ENCODE results near the gene ZNF710.
"Not testable (repeated sequence)": the region's sequence is repeated elsewhere in the genome, so short reads cannot be mapped to it uniquely, and the experiment has no call there.

The ZNF710 gene

DNA sequence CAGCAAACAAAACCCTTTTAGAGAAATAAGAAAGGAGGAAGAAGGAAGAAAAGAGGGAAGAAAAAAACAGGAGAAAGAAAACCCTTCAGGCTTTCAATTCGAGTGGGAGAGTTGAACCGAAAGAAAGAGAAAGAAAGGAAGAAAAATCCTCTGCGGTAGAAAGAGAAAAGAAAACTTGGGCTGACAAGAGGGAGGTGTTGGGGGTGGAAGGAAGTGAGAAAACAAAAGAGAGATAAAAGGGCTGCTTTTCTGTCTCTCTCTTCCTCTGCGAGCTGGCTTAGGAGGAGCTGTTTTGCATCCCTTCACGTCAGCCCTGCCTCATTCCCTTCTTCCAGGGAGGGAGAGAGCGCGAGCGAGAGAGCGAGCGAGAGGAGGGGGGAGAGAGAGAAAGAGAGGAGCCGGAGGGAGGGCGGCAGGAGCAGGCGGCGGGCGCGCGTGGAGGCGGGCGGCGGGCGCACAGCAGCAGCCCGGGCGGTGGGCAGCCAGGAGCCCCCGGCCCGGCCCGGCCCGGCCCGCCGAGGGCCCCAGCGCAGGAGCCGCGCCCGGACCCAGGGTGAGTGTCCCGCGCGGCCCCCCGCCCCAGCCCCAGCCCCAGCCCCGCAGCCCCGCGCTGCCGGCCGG is at the start of gene ZNF710:
Gene ZNF710 (plus strand): TSS at position 263 of the 621 bp plus-strand sequence. CDS start 65,814 bp downstream, outside the sequence.
- DNase-seq: peak; percentile 10 to 12

- no peak for DNase-seq
Measured at GRCh38 chr15:89954541-89954940, 46.6 kb upstream of the ZNF710 start.

DNA sequence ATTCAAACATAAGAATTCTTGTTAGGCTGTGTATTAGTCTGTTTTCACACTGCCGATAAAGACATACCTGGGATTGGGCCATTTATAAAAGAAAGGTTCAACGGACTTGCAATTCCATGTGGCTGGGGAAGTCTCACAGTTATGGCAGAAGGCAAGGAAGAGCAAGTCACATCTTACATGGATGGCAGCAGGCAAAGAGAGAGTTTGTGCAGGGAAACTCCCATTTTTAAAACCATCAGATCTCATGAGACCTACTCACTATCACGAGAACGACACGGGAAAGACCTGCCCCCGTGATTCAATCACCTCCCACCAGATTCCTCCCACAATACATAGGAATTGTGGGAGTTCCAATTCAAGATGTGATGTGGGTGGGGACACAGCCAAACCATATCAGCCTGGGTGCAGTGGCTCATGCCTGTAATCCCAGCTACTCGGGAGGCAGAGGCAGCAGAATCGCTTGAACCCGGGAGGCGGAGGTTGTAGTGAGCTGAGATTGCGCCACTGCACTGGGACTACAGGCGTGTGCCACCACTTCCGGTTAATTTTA is 45.6 kb upstream of the ZNF710 start:
- not testable (repeated sequence) for DNase-seq

DNA sequence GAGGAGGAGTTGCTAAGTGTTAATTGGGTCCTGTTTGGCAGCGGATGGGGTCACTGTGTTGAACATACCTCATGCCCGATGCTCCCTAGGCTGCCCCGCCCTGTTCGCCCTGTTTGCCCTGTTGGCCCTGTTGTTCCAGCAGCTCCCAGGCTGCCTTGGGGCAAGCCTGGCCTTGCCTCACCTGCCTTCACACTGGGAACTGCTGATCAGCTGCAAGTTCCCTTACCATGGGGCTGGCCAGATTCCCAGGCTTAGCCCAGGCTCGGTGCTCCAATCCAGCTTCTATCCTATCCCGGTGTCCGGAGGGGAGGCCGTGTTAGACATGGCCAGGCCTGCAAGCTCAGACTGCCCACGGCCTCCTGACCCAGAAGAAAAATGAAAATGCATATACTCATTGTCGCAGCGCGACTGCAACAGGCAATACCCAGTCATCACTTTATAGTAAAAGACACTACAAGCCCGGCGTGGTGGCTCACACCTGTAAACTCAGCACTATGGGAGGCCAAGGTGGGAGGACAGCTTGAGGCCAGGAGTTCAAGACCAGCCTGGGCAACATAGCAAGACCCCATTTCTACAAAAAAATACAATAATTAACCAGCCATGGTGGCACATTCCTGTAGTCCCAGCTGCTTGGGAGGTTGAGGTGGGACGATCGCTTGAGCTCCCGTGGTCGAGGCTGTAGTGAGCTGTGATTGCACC is 42.9 kb upstream of the ZNF710 start:
- no peak for DNase-seq

DNA sequence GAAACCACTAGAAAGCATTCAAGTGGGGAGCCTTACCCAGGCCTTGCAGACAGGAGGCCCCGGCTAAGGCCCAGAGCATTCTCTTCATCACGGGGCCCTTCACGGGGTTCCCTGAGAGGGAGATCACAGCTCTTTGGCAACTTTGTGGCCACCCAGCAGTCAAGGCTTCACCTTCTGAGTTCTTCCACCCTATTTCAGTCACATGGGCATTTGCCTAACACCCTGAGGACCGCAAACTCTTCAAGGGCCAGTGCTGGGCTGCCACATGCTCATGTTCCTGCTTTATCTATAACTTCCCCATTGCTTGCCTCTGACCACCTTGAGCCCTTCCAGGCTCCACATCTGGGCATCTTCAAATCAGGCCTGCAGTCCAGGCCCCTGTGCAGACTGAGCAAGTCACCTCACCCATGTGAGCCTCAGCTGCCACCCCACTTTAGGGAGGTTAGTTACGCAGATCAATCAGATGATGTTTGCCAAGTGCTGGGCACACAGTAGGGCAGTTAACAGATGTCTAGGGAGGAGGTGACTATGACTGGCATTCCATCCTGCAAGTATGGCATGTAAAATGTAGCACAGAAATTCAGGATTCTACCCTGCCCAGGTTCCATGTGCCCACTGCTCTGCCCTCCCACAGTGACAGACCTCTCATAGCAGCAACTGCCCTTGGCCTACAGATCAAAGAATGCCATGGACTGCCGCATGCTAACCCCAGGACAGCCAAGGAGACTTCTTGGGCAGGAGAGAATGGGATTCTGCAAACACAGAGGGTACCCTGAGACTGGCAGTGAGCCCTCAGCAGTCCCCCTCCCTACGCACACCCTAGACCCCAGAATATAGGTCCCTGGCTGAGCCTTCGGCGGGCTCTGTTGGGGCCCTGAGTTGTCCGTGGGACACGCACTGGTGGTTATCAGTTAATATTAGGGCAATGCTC is 37.6 kb upstream of the ZNF710 start:
- DNase-seq: no peak

DNA sequence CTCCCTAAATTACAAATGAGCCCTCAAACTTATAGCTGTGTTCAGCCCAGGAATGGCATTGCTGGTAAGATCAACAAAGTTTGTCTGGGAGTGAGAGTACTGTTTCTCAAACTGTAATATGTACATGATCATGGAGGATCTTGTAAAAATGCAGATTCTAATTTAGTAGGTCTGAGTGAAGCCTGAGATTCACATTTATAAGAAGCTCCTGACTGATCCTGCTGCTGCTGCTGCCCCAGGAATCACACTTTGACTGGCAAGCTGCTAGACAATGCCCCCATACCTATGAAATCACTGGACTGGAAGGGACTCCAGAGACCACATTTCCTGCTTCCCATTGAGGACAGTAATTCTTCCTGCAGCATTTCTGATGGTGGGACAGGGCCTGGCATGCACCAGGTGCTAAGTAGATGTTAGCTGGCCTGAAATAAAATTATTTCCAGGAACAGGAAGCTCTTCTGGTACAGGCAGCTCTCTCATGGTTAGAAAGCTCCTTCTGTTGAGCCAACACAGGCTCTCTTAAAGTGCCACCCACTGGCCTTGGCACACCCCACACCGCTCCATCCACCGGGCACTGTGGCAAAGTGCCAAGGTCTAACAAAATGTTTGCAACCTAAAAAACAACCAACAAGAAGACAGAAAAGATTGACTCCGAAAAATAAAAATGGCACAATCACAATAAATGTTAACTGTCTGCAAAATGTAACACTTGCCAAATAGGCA is 36.7 kb upstream of the ZNF710 start:
- DNase-seq: no peak

DNA sequence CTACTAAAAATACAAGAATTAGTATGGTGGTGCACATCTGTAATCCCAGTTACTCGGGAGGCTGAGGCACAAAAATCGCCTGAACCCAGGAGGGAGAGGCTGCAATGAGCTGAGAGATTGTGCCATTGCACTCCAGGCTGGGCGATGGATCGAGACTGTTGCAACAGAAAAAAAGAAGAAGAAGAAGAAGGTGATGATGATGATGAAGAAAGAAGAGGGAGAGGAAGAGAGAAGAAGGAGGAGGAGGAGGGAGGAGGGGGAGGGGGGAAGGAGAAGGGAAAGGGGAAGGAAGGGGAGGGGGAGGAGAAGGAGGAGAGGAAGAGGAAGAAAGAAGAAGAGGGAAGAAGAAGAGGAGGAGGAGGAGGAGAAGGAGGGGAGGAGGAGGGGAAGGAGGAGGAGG is 33.2 kb upstream of the ZNF710 start:
- no peak for DNase-seq

GRCh38 chr15:89971592-89971997 is 29.5 kb upstream of the ZNF710 start:
- DNase-seq: no peak

- DNase-seq: no peak
Measured at GRCh38 chr15:89972085-89972484, 29.0 kb upstream of the ZNF710 start.

DNA sequence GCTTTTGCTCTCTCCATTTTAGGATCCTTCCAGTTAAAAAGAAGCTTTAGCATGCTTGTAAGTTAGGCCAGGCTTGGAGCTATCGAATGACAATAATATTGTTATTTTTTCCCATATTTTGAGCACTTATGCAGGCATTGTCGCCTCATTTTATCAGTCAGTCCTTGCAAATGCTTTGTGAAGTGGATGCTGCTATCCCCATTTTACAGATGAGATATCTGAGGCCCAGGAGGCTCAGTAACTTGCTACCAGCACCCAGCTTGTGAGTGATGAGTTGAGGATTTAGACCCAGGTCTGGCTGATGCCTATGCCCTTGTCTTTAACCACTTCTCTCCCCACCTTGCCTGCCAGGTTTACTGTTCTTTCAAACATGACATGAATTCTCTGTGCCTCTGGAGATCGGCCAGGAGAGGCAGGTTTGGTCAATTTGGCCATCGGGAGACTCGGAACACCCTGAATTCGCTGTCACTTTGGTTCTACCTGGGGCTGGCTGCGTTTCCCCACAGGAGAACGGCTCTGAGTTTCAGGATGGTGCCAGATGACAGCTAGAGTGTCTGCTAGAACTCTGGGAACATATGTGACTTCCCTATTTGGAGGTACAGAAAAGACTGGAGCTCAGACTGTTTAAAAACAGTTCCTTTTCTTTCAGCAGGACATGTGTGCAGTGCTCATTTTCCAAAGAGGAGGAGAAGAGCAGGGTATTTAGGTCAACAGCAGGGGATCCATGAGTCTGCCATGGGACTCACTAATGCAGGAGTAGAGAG is 25.5 kb upstream of the ZNF710 start:
- no peak for DNase-seq

- DNase-seq: no peak
Measured at GRCh38 chr15:89976246-89976600, 24.9 kb upstream of the ZNF710 start.

DNA sequence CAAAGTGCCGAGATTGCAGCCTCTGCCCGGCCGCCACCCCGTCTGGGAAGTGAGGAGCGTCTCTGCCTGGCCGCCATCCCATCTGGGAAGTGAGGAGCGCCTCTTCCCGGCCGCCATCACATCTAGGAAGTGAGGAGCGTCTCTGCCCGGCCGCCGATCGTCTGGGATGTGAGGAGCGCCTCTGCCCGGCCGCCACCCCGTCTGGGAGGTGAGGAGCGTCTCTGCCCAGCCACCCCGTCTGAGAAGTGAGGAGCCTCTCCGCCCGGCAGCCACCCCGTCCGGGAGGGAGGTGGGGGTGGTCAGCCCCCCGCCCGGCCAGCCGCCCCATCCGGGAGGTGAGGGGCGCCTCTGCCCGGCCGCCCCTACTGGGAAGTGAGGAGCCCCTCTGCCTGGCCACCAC is 23.3 kb upstream of the ZNF710 start:
- DNase-seq: not testable (repeated sequence)

DNA sequence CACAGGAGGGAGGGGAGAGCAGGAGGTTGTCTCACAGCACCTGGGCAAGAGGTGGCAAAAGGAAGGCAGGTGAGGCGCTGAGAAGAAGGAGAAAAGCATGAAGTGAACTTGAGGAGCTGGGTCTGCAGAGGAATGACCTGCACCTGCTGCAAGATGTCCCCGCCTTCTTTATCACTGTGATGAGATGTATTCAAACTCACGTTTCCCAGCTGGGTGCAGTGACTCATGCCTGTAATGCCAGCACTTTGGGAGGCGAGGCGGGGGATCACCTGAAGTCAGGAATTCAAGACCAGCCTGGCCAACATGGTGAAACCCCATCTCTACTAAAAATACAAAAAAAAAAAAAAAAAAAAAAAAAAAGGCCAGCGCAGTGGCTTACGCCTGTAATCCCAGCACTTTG is 22.2 kb upstream of the ZNF710 start:
- DNase-seq: no peak

GRCh38 chr15:89980896-89981295 is 20.2 kb upstream of the ZNF710 start:
- DNase-seq: no peak

DNA sequence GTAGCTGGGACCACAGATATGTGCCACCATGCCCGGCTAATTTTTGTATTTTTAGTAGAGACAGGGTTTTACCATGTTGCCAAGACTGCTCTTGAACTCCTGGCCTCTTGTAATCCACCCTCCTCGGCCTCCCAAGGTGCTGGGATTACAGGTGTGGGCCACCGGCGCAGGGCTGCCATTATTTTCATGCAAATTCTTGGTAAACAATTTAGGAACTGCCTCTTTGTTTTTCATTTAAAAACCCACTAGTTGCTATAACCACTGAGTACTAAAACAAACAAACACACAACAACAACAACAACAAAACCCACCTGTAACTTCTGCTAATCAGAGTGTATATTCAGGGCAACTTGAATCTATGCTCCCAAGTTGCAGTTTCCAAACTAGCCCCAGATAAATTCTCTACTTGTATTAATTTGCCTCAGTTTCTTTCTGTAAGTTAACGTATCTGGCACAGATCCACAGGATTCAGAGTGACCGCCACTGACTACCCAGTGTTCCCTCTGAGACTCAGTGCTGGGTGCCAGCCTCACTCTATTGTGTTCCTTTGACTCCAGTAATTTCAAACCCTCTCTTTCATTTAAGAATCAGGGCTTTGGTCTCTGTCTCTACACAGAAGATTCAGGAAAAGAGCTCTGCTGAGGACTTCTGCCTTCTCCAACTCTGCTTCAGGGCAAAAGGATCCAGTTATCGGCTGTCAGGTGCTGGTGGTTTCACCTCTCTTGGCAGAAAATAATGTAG is 18.6 kb upstream of the ZNF710 start:
- no peak for DNase-seq

DNA sequence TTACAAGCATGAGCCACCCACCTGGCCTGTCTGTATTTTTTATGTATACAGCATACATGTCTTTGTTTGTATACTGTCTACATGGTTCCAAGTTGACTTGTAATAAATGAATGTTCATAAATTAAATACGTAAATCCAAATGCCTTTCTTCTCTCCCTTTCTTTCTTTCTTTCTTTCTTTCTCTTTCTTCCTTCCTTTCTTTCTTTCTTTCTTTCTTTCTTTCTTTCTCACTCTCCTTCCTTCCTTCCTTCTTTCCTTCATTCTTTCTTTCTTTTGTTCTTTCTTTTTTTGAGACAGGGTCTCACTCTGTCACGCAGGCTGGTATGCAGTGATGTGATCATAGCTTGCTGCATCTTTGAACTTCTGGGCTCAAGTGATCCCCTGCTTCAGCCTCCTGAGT is 17.1 kb upstream of the ZNF710 start:
- DNase-seq: no peak

GRCh38 chr15:89984421-89985010 is 16.6 kb upstream of the ZNF710 start:
- no peak for DNase-seq

GRCh38 chr15:89985111-89985510 is 16.0 kb upstream of the ZNF710 start:
- no peak for DNase-seq

GRCh38 chr15:89991312-89991711 is 9.8 kb upstream of the ZNF710 start:
- no peak for DNase-seq

DNA sequence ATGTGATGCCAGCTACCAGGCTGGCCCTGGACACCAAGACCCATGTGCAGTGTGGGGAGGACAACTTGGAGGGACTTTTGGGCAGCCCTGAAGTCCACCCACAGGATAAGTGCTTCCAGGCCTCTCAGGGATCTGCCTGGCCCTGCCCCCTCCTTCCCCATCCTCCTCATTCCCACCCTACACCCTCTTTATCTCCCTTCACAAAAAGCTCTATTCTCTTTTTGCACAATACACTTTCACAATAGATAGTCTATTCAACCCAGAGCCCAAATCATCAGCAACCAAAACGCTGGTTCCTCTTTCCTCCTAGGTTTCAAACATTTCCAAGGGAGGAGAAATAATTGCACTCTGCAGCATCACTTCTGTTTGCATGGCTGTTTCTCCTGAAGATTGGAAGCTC is 7.8 kb upstream of the ZNF710 start:
- DNase-seq: no peak

GRCh38 chr15:89997079-89997478 is 4.0 kb upstream of the ZNF710 start:
- DNase-seq: no peak

Data from NCI-H1930 (cell line).